Activated naive CD8-positive, alpha-beta T cell treated with anti-CD3 and anti-CD28 coated beads, Interleukin-2, amount 10 ng/mL, durations not matched to agents 7 days and 5 days (primary cell): ENCODE data around the gene CTNNAL1. TPM values are rescaled to one million over a fixed set of nuclear protein-coding genes. Genes with fewer than 3 reads are reported as not detected.

Source experiments
- ATAC-seq: fragments of 150-1000 bp; cut with Tn5 transposase; one replicate; pipeline ENCODE4 v1.10.0; 2021; ENCODE audit warnings: low read depth, moderate library complexity
- POLR2A ChIA-PET: fragments of 350-600 bp; sonication (Branson Sonifier 250); formaldehyde crosslinking; loops from one replicate; lab custom pipeline; 2021; ENCODE audit warnings: antibody characterized with exemption; lab: Charles Lee
- DNase-seq: peaks from one replicate; pipeline ENCODE4 v3.0.0; 2021
- H3K27ac Mint-ChIP-seq: one replicate; pipeline ENCODE4 v1.8.0; 2022; ENCODE audit warnings: mild to moderate bottlenecking, mixed read lengths
- H3K27me3 Mint-ChIP-seq: one replicate; pipeline ENCODE4 v1.8.0; 2022; ENCODE audit warnings: mild to moderate bottlenecking, moderate library complexity, mixed read lengths
- H3K36me3 Mint-ChIP-seq: one replicate; pipeline ENCODE4 v1.8.0; 2021; ENCODE audit warnings: mild to moderate bottlenecking, mixed read lengths
- H3K4me1 Mint-ChIP-seq: one replicate; pipeline ENCODE4 v1.8.0; 2021; ENCODE audit warnings: mixed read lengths
- H3K4me3 Mint-ChIP-seq: one replicate; pipeline ENCODE4 v1.8.0; 2022; ENCODE audit warnings: mild to moderate bottlenecking, moderate library complexity, mixed read lengths
- H3K9me3 Mint-ChIP-seq: one replicate; pipeline ENCODE4 v1.8.0; 2021; ENCODE audit warnings: mixed read lengths
- microRNA-seq: library from miRNA; unstranded; fragments of <30 nt; microRNA quantifications from one replicate; pipeline ENCODE4 v1.2.0, GENCODE V29; 2022
- total RNA-seq, 2 experiments: library from RNA; stranded (reverse); gene quantifications; one replicate each; pipeline ENCODE4 v1.2.3, GENCODE V29; 2021

The CTNNAL1 gene
- total RNA-seq, 2 experiments from 2014 or later, result 14.0 to 15.2 TPM

DNA sequence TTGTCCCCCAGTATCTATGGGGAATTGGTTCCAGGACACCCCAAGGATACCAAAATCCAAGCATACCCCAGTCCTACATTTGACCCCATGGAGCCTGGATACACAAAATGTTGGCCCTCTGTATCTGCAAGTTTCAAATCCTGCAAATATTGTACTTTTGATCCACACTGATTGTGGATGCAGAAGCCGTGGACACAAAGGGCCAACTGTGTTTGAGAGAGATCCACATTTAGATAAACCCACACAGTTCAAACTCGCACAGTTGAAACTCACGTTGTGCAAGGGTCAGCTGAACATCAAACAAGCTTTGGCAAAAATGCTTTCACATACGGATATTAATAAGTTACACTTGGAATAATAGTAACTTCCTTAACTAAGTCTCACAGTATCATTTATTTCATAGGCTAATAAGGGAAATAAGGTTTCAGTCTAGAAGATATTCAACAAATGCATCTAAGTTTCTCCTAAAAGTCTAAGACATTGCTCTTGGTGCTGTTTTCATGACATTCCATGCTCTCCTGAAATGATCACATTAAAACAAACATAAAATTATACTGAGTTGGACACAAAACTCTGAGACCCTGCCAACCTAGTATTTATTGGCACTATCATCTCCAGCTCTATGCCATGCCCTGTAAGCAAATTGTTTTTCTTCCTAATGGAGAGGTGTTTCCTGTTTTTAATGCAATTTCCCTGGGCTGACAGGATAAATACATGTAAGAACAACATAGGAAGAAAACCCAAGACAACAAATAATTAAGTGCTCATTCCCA, 118.9 kb downstream of the CTNNAL1 start:
- DNase-seq (no peak), ATAC-seq (no peak)
- Mint-ChIP-seq H3K9me3 (no peaks in the 10 kb centered on the region), H3K36me3 (peaks cover 28% of the 10 kb centered on the region), H3K4me3 (no peak overlapping the region), H3K4me1 (no peaks in the 10 kb centered on the region), H3K27ac (no peak overlapping the region), H3K27me3 (no peaks in the 10 kb centered on the region)
- POLR2A ChIA-PET, result no interaction called here

Small RNA genes lying within 50 kb of the gene (microRNA-seq; reads per million reads assigned to microRNA genes)
- 638 reads per million, percentile 76 among the genes with 10 or more reads in this experiment for gene MIR32

Other genes with a start within 250 kb of the CTNNAL1 start
- gene ACTL7B, start 157.5 kb downstream of the CTNNAL1 start, total RNA-seq, result not detected
- gene ACTL7A, start 151.2 kb downstream of the CTNNAL1 start, total RNA-seq, result not detected
- 10 to 100 TPM; 23.5 to 25.7 TPM for gene ELP1, start 79.4 kb downstream of the CTNNAL1 start, total RNA-seq
- gene ABITRAM, start 79.1 kb downstream of the CTNNAL1 start, total RNA-seq, result 1 to 10 TPM; 9.2 to 9.7 TPM
- 10 to 100 TPM; 42.8 to 45.7 TPM for gene TMEM245, start 106.4 kb upstream of the CTNNAL1 start, total RNA-seq
- gene FRRS1L, start 153.8 kb upstream of the CTNNAL1 start, total RNA-seq, result not detected